HL-60/S4 treated with phorbol 12-myristate 13-acetate at 8.2 ng/mL for 4 days and 3 days (cell line): ENCODE results near the gene GSK3B.
"Not testable (repeated sequence)": the region's sequence is repeated elsewhere in the genome, so short reads cannot be mapped to it uniquely, and the experiment has no call there.

Experiments used
- in situ Hi-C: fragments of 300-500 bp; cut with MboI; formaldehyde crosslinking; loops from 2 replicates; pipeline ENCODE4 v1.15.0; 2022; ENCODE audit warnings: low sequenced_read_pairs

The GSK3B gene

DNA sequence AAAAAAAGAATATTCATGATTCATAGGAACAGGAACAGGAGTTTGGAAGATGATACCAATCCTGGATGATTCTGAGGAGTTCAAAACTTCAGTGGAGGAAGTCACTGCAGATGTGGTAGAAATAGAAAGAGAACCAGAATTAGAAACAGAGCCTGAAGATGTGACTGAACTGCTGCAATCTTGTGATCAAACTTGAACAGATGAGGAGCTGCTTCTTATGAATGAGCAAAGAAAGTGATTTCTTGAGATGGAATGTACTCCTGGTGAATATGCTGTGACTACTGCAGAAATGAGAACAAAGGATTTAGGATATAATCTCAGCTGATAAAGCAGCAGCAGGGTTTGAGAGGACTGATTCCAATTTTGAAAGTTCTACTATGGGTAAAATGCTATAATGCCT, 72.7 kb downstream of the GSK3B start:
- in situ Hi-C loops: no loop called here

DNA sequence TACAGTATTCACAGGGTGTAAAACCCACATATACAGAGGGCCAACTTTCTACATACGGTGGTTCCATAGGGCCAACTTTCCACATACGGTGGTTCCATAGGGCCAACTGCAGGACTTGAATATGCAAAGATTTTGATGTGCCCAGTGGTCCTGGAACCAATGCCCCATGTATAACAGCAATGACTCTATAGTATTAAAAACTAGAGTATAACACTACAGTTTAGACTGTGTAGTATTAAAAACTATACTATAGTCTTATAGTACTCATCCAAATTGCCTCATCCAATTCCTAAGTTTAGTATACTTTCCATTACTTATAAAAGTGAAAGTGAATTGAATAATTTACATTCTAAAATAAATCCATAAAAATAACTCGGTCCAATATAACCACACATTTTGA, 75.9 kb downstream of the GSK3B start:
- in situ Hi-C loops: no loop called here

DNA sequence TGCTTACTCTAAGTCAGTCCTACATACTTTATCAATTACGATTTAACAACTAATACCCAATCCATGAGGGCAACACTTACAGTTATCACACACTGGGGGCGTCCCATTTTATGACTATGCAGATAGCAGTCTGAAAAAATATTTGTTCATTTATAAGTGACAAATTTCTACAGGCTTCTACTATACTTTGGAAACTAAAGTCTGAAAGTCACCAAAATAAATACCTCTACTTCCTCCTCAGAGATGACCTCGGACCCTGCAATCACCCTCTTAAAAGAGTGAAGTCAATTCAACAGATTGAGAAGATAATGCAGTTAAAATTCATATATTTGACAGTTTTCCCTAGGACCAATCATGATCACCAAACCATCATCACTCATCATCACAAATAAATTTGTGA, 76.6 kb downstream of the GSK3B start:
- in situ Hi-C loops: no loop called here

DNA sequence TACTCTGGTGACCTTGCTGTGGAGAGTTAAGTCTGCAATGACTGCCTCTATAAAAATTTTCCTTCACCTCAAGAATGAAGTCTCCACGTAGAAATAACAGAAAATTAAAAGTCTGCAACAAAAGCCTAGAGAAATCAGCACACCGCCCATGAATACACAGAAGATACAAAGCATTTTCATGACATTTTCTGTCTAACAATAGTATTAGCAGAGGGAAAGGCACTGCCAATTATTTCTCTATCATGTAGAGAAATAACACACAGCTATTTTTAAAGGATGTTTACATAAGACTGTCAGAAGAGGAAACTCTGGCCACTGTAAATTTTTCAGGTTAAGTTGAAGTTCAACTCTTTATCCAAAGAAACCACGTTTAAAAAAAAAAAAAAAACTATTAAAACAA, 80.8 kb downstream of the GSK3B start:
- in situ Hi-C loops: no loop called here

DNA sequence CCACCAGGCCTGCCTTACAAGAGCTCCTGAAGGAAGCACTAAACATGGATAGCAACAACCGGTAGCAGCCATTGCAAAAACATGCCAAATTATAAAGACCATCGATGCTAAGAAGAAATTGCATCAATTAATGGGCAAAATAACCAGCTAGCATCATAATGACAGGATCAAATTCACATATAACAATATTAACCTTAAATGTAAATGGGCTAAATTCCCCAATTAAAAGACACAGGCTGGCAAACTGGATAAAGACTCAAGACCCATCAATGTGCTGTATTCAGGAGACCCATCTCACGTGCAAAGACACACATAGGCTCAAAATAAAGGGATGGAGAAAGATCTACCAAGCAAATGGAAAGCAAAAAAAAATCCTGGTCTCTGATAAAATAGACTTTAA, 88.5 kb downstream of the GSK3B start:
- in situ Hi-C loops: not testable (repeated sequence)

DNA sequence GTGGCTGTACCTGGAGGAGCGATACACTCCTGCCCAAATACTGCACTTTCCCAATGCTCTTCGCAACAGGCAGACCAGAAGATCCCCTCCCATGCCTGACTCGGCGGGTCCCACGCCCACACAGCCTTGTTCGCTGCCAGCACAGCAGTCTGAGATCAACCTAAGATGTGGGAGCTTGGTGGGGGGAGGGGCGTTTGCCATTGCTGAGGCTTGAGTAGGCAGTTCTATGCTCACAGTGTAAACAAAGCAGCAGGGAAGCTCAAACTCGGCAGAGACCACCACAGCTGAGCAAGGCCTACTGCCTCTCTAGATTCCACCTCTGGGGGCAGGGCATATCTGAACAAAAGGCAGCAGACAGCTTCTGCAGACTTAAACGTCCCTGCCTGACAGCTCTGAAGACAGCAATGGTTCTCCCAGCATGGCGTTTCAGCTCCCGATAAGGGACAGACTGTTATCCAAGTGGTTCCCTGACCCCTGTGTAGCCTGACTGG, 90.2 kb downstream of the GSK3B start:
- in situ Hi-C loops: not testable (repeated sequence)

DNA sequence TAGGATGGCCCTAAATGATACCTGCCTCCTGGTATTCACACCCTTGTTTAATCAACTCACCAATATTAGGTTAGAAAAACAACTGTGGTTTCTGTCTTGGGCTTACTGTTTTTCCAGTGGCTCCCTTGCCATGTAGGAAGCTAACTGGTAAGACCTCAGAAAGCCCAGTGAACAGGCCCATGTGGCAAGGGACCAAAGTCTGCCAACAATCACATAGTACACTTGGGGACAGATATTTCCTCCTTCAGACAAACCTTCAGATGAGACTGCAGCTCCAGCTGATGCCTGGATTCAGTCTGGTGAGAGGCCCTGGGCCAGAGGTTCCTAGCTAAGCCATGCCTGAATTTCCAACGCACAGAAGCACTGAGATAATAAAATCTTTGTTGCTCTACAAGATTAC, 96.1 kb downstream of the GSK3B start:
- in situ Hi-C loops: no loop called here

DNA sequence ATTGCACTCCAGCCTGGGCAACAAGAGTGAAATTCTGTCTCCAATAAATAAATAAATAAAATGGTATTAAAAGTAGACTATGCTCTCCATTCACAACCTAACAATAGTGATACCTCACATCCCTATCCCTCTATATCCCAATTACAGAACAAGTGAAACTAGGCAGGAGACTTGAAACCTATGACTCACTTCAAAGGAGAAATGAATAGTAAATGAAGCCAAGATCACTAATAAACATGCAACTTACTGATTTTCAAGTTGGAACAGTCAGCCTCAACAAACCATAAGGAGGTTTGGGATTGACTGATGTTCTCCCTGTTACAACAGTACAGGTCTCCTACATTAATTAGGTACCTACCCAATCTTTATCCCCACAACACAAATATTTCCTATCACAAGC, 103.4 kb downstream of the GSK3B start:
- in situ Hi-C loops: no loop called here

DNA sequence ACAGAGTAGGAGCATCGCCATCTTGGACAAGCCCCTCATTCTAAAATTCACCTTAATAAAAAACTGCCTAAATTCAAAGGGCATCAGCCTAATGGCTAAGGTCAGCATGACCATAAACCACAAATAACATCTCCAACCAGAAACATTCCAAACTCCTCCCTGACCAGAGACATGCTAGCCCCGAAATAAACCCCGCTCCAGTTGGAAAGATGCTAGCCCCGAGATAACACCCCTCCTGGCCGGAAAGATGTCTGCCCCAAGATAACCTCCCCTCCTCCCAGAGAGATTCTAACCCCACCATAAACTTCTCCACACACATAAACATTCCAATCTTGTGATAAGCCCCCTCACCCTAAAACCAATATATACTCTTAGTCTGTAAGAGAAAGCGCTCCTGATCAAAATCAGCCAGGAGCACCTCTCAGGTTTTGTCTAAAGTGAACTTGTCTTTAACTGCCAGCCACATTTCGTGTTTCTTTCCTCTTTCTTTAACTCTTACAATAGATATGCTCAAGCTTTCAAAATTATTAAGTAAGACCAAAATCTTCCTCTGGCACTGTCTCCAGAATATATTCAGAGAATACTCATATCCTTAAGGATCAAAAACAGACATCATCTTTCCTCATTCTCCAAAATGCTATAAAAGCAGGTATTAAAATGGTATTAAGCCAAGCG, 104.1 kb downstream of the GSK3B start:
- in situ Hi-C loops: no loop called here

DNA sequence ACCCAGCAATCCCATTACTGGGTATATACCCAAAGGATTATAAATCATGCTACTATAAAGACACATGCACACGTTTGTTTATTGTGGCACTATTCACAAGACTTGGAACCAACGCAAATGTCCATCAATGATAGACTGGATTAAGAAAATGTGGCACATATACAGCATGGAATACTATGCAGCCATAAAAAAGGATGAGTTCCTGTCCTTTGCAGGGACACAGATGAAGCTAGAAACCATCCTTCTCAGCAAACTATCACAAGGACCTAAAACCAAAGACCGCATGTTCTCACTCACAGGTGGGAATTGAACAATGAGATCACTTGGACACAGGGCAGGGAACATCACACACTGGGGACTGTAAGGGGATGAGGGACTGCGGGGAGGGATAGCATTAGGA, 107.4 kb downstream of the GSK3B start:
- in situ Hi-C loops: not testable (repeated sequence)

DNA sequence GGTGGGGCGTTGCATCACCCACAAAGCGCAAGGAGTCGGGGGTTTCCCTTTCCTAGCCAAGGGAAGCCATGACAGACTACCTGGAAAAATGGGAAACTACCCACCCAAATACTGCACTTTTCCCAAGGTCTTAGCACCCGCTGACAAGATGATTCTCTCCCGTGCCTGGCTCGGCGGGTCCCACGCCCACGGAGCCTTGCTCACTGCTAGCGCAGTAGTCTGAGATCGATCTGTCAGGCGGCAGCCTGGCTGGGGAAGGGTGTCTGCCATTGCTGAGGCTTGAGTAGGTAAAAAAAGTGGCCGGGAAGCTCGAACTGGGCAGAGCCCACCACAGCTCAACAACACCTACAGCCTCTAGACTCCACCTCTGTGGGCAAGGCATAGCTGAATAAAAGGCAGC, 112.9 kb downstream of the GSK3B start:
- in situ Hi-C loops: no loop called here

DNA sequence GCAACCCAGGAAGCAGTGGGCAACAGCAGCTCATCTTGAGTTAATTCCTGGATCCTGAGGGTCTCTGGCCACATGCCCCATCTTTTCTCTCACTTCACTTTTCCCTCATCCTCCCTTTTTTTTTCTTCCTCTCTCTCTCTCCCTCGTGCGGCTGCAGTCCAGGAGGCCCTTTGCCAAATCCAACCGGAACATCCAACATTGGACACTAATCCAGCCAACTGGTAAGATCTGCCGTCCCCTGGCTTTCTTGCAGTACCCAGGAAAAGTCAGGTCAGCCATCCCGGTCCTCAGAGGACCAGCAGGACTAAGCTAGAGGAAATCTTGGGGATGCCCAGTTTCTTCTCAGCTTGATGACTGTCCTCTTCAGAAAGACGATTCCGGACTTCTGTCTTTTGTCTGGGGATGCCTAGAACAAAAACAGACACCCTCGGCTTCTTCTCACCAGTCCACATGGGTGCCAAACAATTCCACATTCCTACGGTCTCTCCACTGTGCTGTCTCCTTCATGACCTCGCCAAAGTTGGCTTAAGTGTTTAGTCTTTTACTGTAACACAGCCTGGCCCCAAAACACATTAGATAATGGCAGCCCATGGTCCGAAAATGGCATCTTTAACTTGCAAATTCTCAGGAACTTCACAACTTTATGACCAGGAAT, 115.6 kb downstream of the GSK3B start:
- in situ Hi-C loops: no loop called here

DNA sequence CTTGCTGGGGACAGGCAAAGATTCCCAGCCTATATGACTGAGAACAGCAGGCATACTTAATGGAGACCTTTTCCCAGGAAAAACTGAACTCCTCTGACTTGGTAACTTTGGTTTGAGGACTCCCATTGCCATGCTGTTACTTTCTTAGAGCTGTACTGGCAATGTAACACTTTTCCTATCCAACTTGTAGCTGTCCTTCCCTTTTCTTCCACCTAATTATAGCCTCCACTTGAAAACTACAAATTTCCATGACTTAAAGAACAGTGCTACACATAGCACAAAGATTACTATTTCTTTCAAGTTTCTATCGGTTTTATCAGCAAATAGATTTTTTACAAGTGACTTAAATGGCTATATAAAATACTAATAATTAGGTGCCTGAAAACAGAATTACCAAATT, 116.9 kb downstream of the GSK3B start:
- in situ Hi-C loops: no loop called here

DNA sequence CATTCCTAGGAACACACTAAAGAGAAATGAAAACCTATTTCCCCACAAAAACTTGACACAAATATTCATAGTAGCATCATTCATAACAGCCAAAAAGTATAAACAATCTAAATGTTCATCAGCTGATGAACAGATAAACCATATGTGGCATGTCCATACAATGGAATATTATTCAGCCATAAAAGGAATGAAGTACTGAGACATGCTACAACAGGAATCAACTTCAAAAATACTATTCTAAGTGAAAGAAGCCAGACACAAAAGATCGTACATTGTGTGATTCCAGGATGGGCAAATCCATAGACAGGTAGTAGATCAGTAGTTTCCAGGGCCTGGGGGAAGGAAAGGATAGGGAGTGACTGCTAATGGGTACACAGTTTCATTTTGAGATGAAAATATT, 118.0 kb downstream of the GSK3B start:
- in situ Hi-C loops: no loop called here

DNA sequence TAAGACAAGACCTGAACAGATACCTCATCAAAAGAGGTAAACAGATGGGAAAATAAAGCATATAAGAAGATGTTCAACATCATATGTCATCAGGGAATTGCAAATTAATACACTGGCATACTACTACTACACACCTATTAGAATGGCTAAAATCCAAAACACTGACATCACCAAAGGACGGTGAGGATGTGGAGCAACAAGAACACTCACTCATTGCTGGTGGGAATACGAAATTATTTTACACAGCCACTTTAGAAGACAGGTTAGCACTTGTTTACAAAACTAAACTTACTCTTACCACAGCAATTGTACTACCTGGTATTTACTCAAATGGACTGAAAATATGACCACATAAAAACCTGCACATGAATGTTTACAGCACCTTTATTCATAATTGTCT, 119.6 kb downstream of the GSK3B start:
- in situ Hi-C loops: no loop called here

DNA sequence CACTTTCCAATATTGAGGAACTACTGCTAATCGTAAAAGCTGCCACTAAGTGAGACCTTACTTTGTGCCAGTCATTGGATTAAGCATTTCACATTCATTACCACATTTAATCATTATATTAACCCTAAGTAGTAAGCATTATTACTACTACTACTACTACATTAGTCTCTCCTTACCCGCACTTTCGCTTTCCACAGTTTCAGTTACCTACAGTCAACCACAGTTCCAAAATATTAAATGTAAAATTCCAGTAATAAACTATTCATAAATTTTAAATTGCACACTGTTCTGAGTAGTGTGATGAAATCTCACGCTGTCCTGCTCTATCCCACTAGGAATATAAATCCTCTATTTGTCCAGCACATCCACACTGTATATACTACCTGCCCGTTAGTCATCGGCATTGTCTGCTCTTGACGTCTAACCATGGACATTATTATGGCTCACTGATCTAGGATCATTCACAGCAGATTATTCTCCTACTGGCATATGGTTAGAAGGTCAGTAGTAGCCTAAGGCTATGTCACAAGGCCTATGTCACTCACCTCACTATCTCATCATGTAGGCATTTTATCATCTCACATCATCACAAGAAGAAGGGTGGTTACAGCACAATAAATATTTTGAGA, 121.1 kb downstream of the GSK3B start:
- in situ Hi-C loops: no loop called here

DNA sequence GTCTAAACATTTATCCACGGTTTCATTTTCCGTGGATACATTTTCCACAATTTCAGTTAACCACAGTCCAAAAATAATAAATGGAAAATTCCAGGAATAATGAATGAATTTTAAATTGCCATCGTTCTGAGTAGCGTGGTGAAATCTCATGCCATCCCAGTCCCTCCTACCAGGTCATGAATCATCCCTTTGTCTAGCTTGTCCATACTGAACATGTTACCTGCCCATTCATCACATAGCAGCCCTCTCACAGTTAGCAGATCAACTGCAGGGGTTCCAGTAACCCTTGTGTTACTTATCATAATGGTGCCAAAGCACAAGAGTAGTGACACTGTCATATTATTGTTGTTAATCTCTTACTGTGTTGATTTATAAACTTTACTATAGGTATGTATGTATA, 124.5 kb downstream of the GSK3B start:
- in situ Hi-C loops: no loop called here

DNA sequence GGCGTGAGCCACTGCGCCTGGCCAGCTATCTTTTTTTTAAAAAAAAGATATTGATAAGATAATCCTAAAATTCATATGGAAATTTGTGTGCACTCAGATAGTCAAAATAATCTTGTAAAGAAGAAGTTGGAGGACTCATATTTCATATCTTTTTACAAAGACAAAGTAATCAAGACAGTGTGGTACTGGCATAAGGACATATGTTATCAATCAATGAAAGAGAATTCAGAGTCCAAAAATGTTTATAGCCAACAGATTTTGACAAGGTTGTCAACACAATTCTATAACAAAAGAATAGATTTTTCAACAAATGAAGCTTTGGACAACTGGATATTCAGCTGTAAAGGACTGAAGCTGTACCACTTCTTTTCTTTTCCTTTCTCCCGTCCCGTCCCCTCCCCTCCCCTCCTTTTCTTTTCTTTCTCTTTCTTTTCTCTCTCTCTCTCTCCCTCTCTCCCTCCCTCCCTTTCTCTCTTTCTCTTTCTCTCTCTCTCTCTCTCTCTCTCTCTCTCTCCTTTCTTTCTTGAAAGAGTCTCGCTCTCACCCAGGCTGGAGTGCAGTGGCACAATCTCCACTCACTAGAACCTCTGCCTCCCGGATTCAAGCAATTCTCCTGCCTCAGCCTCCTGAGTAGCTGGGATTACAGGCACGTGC, 126.8 kb downstream of the GSK3B start:
- in situ Hi-C loops: no loop called here

DNA sequence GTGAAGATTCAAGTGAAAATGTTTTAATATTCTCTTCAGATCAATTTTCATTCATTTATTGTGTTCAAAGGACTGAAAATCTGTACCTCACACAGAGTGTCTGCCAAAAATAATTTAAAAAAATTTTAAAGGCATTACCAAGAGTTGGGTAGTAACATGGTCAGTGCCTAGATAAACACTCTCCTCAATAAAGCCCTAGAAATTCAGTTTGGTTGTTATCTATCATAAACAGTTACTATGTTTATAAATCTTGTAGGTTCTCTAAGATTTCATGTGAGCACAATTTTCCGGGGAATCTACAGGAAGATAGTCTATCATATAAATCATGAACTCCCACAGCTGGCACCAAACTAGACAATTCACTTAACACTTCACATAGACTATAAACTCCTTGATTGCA, 128.6 kb downstream of the GSK3B start:
- in situ Hi-C loops: no loop called here

DNA sequence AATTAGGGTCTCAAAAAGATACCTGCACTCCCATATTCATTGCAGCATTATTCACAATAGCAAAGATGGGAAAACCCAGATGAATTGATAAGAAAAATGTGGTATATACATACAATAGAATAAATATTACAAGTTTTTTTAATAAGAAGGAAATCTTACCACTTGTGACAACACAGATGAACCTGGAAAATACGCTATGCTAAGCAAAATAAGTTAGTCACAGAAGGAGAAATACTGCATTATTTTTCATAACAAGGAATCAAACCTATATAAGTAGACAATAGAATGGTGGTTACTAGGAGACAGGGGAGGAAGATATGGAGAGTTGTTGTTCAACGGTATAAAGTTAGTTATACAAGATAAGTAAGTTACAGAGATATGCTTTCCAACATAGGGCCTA, 130.0 kb downstream of the GSK3B start:
- in situ Hi-C loops: no loop called here

DNA sequence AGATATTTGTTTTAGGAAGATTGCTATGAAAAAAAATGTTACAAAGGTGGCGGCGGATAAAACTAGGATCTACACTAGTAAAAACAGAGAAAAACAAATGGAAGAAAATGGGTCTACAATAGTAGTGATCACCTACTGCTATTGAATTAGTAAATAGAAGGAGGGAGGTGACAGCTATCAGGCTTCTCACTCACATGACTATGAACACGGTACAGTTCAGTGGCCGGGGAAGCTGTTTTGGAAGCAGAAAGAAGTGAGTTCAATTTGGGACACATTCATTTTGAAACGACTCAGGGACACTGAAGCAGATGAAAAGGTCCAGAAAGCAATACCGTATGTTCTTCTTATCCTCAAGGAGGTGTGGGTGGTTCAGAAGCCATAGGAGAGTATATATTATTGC, 138.3 kb downstream of the GSK3B start:
- in situ Hi-C loops: no loop called here
